HepG2 (cell line): ENCODE data around the gene DNAJC5. TPM values are rescaled to one million over a fixed set of nuclear protein-coding genes. Genes with fewer than 3 reads are reported as not detected.
A peak's percentile ranks its signal among the peaks of the same experiment; 100 is the strongest.

Experiments used
- AHR ChIP-seq: IDR thresholded peaks from 2 replicates; pipeline ENCODE4 v1.6.1; 2018; ENCODE audit warnings: missing genetic modification reagents, missing compliant biosample characterization
- AKNA ChIP-seq: sonication (generic); formaldehyde crosslinking; IDR thresholded peaks from 2 replicates; pipeline ENCODE4 v1.4.0; 2020; ENCODE audit warnings: missing genetic modification reagents, borderline replicate concordance
- BCL6 ChIP-seq: IDR thresholded peaks from 2 replicates; pipeline ENCODE4 v1.6.1; 2016; ENCODE audit warnings: missing genetic modification reagents, missing compliant biosample characterization
- CBX5 ChIP-seq: sonication (generic); formaldehyde crosslinking; IDR thresholded peaks from 2 replicates; pipeline ENCODE4 v1.4.0; 2020; ENCODE audit warnings: missing genetic modification reagents, borderline replicate concordance
- CCDC6 ChIP-seq: sonication (generic); formaldehyde crosslinking; IDR thresholded peaks from 2 replicates; pipeline ENCODE4 v1.8.1; 2022; ENCODE audit warnings: mild to moderate bottlenecking, missing genetic modification reagents, moderate library complexity
- HBP1 ChIP-seq: IDR thresholded peaks from 2 replicates; pipeline ENCODE4 v1.6.1; 2016; ENCODE audit warnings: low read depth, control low read depth
- HOXA9 ChIP-seq: sonication (generic); formaldehyde crosslinking; IDR thresholded peaks from 2 replicates; pipeline ENCODE4 v1.8.1; 2022; ENCODE audit warnings: missing genetic modification reagents, mild to moderate bottlenecking, moderate library complexity, borderline replicate concordance
- ISX ChIP-seq: sonication (generic); formaldehyde crosslinking; conservative IDR thresholded peaks from 2 replicates; pipeline ENCODE4 v1.5.0; 2020; ENCODE audit warnings: missing genetic modification reagents
- KDM3A ChIP-seq: IDR thresholded peaks from 2 replicates; pipeline ENCODE4 v1.6.1; 2018; ENCODE audit warnings: low read depth, missing compliant biosample characterization
- KLF13 ChIP-seq: sonication (generic); formaldehyde crosslinking; IDR thresholded peaks from 2 replicates; pipeline ENCODE4 v1.4.0; 2020; ENCODE audit warnings: mild to moderate bottlenecking, missing genetic modification reagents
- MEIS1 ChIP-seq: sonication (generic); formaldehyde crosslinking; IDR thresholded peaks from 2 replicates; pipeline ENCODE4 v1.9.0; 2021; ENCODE audit warnings: mild to moderate bottlenecking, missing genetic modification reagents, moderate library complexity, borderline replicate concordance
- MTA1 ChIP-seq: sonication (generic); formaldehyde crosslinking; IDR thresholded peaks from 2 replicates; pipeline ENCODE4 v1.4.0; 2020; ENCODE audit warnings: missing genetic modification reagents, mild to moderate bottlenecking, borderline replicate concordance
- PAX8 ChIP-seq: sonication (generic); formaldehyde crosslinking; IDR thresholded peaks from 2 replicates; pipeline ENCODE4 v1.8.0; 2022; ENCODE audit warnings: mild to moderate bottlenecking, missing genetic modification reagents, borderline replicate concordance
- SMAD1 ChIP-seq: sonication (generic); formaldehyde crosslinking; IDR thresholded peaks from 2 replicates; pipeline ENCODE4 v1.4.0; 2020; ENCODE audit warnings: missing genetic modification reagents, low read depth, mild to moderate bottlenecking, borderline replicate concordance
- SYNCRIP ChIP-seq: fragments of 200-400 bp; formaldehyde crosslinking; IDR thresholded peaks from 2 replicates; pipeline ENCODE4 v1.6.1; 2018; ENCODE audit warnings: mild to moderate bottlenecking, low read depth, low read length; ENCODE audit not compliant: insufficient read depth
- TBL1XR1 ChIP-seq: fragments of 150-350 bp; IDR thresholded peaks from 2 replicates; pipeline ENCODE4 v1.6.1; 2014; ENCODE audit warnings: borderline replicate concordance, low read length; ENCODE audit not compliant: partially characterized antibody
- ZBTB8A ChIP-seq: sonication (generic); formaldehyde crosslinking; IDR thresholded peaks from 2 replicates; pipeline ENCODE4 v1.4.0; 2020; ENCODE audit warnings: mild to moderate bottlenecking, low read depth, missing genetic modification reagents, borderline replicate concordance
- ZFP37 ChIP-seq: sonication (generic); formaldehyde crosslinking; IDR thresholded peaks from 2 replicates; pipeline ENCODE4 v1.4.0; 2020; ENCODE audit warnings: missing genetic modification reagents, borderline replicate concordance
- ZIK1 ChIP-seq: sonication (generic); formaldehyde crosslinking; IDR thresholded peaks from 2 replicates; pipeline ENCODE4 v1.5.0; 2020; ENCODE audit warnings: mild to moderate bottlenecking, low read depth, missing genetic modification reagents, borderline replicate concordance
- ZNF224 ChIP-seq: sonication (generic); formaldehyde crosslinking; IDR thresholded peaks from 2 replicates; pipeline ENCODE4 v1.5.0; 2020; ENCODE audit warnings: mild to moderate bottlenecking, missing genetic modification reagents
- ZNF672 ChIP-seq: sonication (generic); formaldehyde crosslinking; IDR thresholded peaks from 2 replicates; pipeline ENCODE4 v1.8.1; 2022; ENCODE audit warnings: missing genetic modification reagents
- polyA plus RNA-seq, 8 experiments: library from polyadenylated mRNA; depleted of rRNA in 3 of 8; stranded (reverse) in 7 of 8; unstranded in 1 of 8; fragments of >200 nt; fragmentation: Illumina TruSeq in 4 of 8; extraction: Trizol in 4 of 8; gene quantifications; 2 replicates each; pipeline versions ENCODE4 v1.2.1 to v1.2.3, GENCODE V29; 2011 to 2016; ENCODE audit warnings: low read depth in 4 of 8, missing spikeins in 1 of 8, mixed read lengths in 1 of 8; ENCODE audit not compliant: insufficient read depth in 1 of 8
- total RNA-seq, 5 experiments: library from RNA; depleted of rRNA; stranded (reverse); fragments of >200 nt; fragmentation: Illumina TruSeq; extraction: Trizol; gene quantifications; 2 replicates each; pipeline ENCODE4 v1.2.3, GENCODE V29; 2016; ENCODE audit warnings: low read depth in 1 of 5
- TF ChIP-seq, protein P1 (sequence below): sonication (generic); formaldehyde crosslinking; IDR thresholded peaks from 2 replicates; pipeline ENCODE4 v1.8.0; 2022; ENCODE audit warnings: mild to moderate bottlenecking, missing genetic modification reagents; ENCODE audit not compliant: insufficient replicate concordance

Gene DNAJC5
- total and polyA plus RNA-seq, 2 of the 13 experiments (the other 11 are each of a cell fraction or from before 2014, with no cell fraction given), result 42.8 to 64.5 TPM

- no peak for TF ChIP-seq AKNA (CRISPR knock-in tag)
- TF ChIP-seq AHR (CRISPR knock-in tag), result 0 out of 2 replicates have a peak, but pooled peaks have one; percentile 41
- TF ChIP-seq PAX8, result no peak
- 0 out of 2 replicates have a peak, but pooled peaks have one; percentile 28 for TF ChIP-seq KLF13
- no peak for TF ChIP-seq ZFP37 (CRISPR knock-in tag)
- TF ChIP-seq ZNF224 (CRISPR knock-in tag), result no peak
- no peak for TF ChIP-seq CCDC6 (CRISPR knock-in tag)
- TF ChIP-seq CBX5, result no peak
- no peak for TF ChIP-seq TBL1XR1
- peak; percentile 40; the same call in 1 of the 2 replicates for TF ChIP-seq MTA1 (CRISPR knock-in tag)
- TF ChIP-seq, protein P1, sequence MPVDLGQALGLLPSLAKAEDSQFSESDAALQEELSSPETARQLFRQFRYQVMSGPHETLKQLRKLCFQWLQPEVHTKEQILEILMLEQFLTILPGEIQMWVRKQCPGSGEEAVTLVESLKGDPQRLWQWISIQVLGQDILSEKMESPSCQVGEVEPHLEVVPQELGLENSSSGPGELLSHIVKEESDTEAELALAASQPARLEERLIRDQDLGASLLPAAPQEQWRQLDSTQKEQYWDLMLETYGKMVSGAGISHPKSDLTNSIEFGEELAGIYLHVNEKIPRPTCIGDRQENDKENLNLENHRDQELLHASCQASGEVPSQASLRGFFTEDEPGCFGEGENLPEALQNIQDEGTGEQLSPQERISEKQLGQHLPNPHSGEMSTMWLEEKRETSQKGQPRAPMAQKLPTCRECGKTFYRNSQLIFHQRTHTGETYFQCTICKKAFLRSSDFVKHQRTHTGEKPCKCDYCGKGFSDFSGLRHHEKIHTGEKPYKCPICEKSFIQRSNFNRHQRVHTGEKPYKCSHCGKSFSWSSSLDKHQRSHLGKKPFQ, result no peak
- no peak for TF ChIP-seq ISX (CRISPR knock-in tag)
- 0 out of 2 replicates have a peak, but pooled peaks have one; percentile 6 for TF ChIP-seq BCL6 (CRISPR knock-in tag)
- TF ChIP-seq SMAD1 (CRISPR knock-in tag), result no peak
- no peak for TF ChIP-seq SYNCRIP
- TF ChIP-seq ZNF672 (CRISPR knock-in tag), result no peak
- TF ChIP-seq HOXA9 (CRISPR knock-in tag), result no peak
- TF ChIP-seq KDM3A, result no peak
- no peak for TF ChIP-seq MEIS1 (CRISPR knock-in tag)
- TF ChIP-seq ZIK1, result no peak
- no peak for TF ChIP-seq HBP1
- TF ChIP-seq ZBTB8A (CRISPR knock-in tag), result no peak
Measured at GRCh38 chr20:63855363-63856097, 39.4 kb upstream of the DNAJC5 start (continued).
